ENCODE measurements around the gene SAMD4B.

DNA sequence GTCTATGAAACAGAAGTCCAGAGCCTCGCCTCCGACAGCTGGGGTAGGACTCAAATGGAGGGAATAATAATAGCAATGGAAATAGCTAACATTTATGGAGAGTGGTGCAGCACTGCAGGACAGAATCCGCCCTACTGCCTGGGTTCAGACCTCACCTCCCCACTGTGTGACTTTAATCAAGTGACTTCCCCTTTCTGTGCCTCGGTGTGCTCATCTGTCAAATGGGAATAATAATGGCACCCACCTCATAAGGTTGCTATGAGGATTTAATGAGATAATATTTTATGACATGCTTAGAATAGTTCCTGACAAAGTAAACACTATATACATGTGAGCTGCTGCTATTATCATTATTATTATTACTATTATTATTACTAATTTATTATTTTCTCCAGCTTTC lies 24.7 kb upstream of the SAMD4B start:
- TF ChIP-seq CTCF (IDR thresholded peaks at IDR 0.05; ENCODE audit: low read depth, low read length) (no peak), POLR2A (IDR thresholded peaks at IDR 0.05; ENCODE audit: extremely low read depth, insufficient read length) (no peak)

Measured in NB4 (cell line).